ENCODE results near the gene PEX10.
A peak's percentile ranks its signal among the peaks of the same experiment; 100 is the strongest.

PEX10 gene

DNA sequence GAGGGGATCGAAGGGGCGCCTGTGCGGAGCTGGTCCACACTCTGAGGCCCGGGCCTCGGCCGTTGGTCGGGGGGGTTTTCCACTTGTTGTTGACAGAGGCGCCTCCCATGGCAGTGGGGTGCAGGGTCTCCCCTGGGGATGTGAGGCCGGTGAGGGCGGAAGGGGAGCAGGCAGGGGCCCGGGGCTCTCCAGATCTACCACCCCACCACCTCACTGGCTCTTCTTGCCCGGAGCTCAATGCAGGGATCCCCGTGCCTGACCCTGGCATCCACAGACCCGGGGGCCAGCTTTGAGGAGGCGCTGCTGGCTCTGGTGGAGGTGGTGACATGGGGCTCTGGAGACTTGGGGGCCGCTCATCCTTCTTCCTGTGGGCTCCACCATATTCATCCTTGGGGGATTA, 7.1 kb upstream of the PEX10 start:
- Mint-ChIP-seq H3K27ac (no peak overlapping the region), H3K27me3 (no peaks in the 10 kb centered on the region), H3K9me3 (ENCODE audit: low read depth) (no peaks in the 10 kb centered on the region), H3K4me3 (no peak overlapping the region), H3K36me3 (peaks cover 2% of the 10 kb centered on the region), H3K4me1 (ENCODE audit: low read depth) (peaks cover 21% of the 10 kb centered on the region)

DNA sequence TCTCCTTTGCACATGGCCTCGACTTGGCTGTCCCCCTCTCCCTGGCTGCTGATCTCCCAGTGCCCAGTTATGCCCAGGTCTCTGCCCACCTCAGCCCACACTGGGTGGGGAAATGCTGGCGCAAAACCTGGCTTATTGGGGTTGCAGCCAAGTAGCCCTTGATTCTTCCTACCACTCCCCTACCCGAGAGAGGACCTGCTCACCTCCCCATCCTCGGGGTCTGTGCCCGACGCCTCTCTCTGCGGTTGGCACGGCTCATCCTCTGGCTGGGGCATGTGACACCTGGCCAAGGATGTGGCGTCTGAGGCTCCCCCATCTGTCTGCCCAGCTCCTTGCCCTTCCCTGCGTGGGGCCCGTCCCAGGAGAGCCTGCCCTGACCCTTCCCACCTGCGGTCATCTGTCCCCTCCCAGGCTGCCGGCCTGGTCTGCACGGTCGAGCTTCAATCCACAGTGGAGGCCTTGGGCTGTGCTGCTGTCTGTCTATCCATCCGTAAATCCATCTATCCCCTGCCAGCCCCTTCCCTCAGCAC, 6.5 kb upstream of the PEX10 start:
- Mint-ChIP-seq H3K9me3 (ENCODE audit: low read depth) (no peaks in the 10 kb centered on the region), H3K4me1 (ENCODE audit: low read depth) (peaks cover 26% of the 10 kb centered on the region), H3K27me3 (no peaks in the 10 kb centered on the region), H3K4me3 (no peak overlapping the region), H3K27ac (no peak overlapping the region), H3K36me3 (peaks cover 2% of the 10 kb centered on the region)

DNA sequence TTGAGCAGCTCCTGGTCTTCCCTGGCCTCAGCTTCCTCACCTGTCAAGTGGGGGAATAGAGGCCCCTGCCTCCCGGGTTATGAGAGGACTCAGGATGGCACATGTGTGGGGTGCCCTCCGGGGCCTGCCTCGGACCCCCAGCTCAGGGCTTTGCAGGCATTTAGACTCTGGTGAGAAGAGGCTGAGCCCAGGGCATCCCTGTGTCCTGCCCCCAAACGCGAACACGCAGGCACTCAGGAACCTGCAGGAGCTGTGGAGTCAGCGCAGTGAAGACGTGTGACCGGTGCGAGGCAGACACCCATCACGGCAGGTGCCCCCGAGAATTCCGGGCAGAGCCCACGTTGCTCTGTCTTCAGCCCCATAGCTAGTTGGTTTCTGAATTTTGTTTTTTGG, 5.5 kb upstream of the PEX10 start:
- peaks cover under 1% of the 10 kb centered on the region for H3K36me3 Mint-ChIP-seq
- H3K4me1 Mint-ChIP-seq (ENCODE audit: low read depth) = peaks cover 27% of the 10 kb centered on the region
- H3K27me3 Mint-ChIP-seq = no peaks in the 10 kb centered on the region
- no peaks in the 10 kb centered on the region for H3K9me3 Mint-ChIP-seq (ENCODE audit: low read depth)
- H3K27ac Mint-ChIP-seq = no peak overlapping the region
- H3K4me3 Mint-ChIP-seq = no peak overlapping the region

DNA sequence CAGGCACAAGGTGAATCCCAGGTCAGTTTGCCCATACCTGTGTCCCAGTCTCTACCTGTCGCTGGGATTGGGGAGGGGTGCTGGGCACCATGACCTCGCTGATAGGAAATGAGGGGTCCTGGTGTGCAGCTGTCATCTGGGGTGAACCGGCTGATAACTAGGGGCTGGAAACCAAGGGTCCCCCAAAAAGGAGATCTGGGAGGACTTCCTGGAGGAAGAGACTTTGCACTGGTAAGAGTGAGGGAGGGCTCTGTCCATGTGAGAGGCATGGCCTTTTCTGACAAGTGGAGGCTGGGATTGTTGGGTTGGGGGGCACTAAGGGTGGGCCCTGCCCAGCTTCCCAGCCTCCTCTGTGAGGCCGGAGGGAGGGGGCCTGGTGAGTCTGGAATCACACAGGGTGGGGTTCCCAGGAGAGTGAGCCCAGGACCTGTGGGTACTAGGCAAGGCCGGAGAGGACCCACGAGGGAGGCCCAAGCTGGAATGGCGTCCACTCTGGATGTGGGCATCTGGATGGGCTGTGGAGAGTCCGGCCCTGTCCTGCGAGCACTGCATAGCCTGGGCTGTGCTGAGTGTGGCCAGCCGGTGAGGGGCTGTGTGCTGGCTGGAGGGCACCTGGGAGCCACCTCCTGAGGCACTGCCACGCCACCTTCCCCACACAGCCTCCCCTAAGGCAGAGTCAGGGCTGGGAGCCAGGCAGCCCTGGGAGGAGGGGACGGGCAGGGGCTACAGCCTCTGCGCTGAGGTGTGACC, 4.9 kb upstream of the PEX10 start:
- Mint-ChIP-seq H3K36me3 (no peaks in the 10 kb centered on the region), H3K27me3 (no peaks in the 10 kb centered on the region), H3K27ac (no peak overlapping the region), H3K4me3 (peak overlapping the region; percentile 56), H3K4me1 (ENCODE audit: low read depth) (peaks cover 27% of the 10 kb centered on the region), H3K9me3 (ENCODE audit: low read depth) (no peaks in the 10 kb centered on the region)

GRCh38 chr1:2416403-2416802, 4.0 kb upstream of the PEX10 start:
- Mint-ChIP-seq H3K4me1 (ENCODE audit: low read depth) (peaks cover 27% of the 10 kb centered on the region), H3K27me3 (no peaks in the 10 kb centered on the region), H3K27ac (peak overlapping the region; percentile 73), H3K4me3 (peak overlapping the region; percentile 56), H3K9me3 (ENCODE audit: low read depth) (no peaks in the 10 kb centered on the region), H3K36me3 (no peaks in the 10 kb centered on the region)

DNA sequence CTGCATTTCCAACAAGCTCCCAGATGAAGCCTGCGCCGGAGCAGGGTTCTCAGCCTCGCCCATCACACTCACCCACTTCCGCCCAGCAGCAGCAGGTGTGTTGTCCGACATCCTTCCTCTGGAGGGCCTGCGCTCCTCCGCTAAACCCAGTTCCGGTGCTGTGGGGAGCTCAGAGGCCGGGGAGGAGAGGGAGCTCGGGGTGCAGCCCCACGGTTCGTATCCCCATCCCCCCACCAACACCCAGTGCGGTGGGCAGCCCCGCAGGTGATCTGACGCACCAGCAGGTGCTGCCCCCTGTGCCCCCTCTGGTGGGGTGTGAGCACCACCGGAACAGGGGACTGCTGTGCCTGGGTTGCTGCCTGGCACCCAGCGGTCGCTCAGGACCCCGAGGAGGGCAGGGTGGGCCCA, 3.4 kb upstream of the PEX10 start:
- Mint-ChIP-seq H3K9me3 (ENCODE audit: low read depth) (no peaks in the 10 kb centered on the region), H3K36me3 (no peaks in the 10 kb centered on the region), H3K27ac (peak overlapping the region; percentile 6), H3K27me3 (no peaks in the 10 kb centered on the region), H3K4me3 (peak overlapping the region; percentile 72), H3K4me1 (ENCODE audit: low read depth) (peaks cover 27% of the 10 kb centered on the region)

GRCh38 chr1:2415337-2415736, 3.0 kb upstream of the PEX10 start:
- Mint-ChIP-seq H3K27me3 (no peaks in the 10 kb centered on the region), H3K36me3 (no peaks in the 10 kb centered on the region), H3K4me3 (peak overlapping the region; percentile 72), H3K4me1 (ENCODE audit: low read depth) (peaks cover 30% of the 10 kb centered on the region), H3K27ac (peak overlapping the region; percentile 6), H3K9me3 (ENCODE audit: low read depth) (no peaks in the 10 kb centered on the region)

DNA sequence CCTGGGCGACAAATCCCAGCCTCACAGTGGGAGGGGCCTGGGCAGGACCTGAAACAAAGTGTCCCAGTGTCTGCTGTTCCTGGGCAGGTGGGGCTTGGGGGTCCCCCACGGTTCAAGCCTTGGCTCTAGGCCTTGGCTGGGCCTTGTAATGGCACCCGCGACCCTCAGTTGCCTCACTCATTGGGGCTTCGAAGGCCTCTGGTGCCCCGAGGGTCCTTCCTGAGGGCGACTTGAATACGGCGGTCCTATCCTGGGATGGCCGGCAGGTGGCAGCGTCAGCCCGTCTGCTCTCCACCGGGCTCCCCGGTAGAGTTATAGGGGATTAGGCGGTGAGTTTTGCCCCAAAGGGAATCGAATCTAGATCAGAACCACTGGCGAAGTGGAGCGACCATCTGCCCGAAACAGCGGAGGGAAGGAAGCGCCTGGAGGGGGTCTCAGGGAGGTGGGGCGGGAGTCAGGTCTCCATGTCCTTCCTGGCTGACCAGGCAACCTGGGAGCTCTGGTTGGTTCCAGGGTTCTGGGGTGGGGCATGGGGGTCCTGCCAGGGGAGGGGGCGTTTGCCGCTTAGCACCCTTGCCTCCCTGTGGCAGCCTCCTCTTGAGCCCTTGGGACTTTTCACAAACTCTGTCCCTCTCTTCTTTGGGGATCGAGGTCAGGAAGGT, 2.1 kb upstream of the PEX10 start:
- Mint-ChIP-seq H3K36me3 (no peaks in the 10 kb centered on the region), H3K27ac (peak overlapping the region; percentile 88), H3K9me3 (ENCODE audit: low read depth) (no peaks in the 10 kb centered on the region), H3K4me3 (peak overlapping the region; percentile 89), H3K27me3 (no peaks in the 10 kb centered on the region), H3K4me1 (ENCODE audit: low read depth) (peaks cover 31% of the 10 kb centered on the region)

DNA sequence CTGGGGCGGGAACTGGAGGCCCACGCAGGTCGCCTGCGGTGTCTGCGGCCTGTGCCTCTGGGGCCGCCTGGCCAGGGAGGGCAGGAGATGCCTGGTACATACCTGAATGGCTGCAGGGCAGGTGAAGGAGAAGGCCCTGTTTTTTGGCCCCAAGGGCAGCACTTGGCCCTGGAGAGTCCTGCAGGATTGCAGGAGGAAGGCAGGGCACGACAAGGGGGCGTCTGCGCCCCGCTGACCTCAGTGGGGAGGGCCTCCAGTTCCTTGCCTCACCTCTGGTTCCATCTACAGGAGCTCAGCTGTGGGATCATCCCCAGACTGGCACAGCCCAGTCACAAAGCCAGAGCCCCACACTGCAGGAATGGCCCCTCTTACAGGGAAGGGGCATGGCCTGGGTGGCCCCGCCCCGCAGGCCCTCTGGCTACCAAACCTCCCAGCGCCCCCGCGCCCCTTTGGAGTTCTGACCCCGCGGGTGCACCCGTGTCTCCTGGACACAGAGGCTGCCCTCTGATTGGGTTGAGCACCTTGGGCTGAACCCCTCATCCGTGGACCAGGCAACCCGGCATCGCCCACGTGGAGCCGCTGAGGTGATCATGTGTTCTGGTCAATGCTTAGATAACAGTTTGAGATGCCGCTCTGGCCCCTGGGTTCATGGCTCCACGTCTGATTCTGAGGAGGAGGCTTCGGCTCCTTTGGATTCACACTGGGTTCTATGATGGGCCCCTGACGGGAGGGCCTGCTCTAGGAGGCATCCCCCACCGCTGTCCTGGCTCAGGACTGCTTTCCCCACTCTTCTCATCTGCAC, 1.3 kb upstream of the PEX10 start:
- Mint-ChIP-seq H3K36me3 (no peaks in the 10 kb centered on the region), H3K27me3 (no peaks in the 10 kb centered on the region), H3K27ac (peak overlapping the region; percentile 88), H3K4me1 (ENCODE audit: low read depth) (peaks cover 31% of the 10 kb centered on the region), H3K4me3 (peak overlapping the region; percentile 89), H3K9me3 (ENCODE audit: low read depth) (no peaks in the 10 kb centered on the region)

DNA sequence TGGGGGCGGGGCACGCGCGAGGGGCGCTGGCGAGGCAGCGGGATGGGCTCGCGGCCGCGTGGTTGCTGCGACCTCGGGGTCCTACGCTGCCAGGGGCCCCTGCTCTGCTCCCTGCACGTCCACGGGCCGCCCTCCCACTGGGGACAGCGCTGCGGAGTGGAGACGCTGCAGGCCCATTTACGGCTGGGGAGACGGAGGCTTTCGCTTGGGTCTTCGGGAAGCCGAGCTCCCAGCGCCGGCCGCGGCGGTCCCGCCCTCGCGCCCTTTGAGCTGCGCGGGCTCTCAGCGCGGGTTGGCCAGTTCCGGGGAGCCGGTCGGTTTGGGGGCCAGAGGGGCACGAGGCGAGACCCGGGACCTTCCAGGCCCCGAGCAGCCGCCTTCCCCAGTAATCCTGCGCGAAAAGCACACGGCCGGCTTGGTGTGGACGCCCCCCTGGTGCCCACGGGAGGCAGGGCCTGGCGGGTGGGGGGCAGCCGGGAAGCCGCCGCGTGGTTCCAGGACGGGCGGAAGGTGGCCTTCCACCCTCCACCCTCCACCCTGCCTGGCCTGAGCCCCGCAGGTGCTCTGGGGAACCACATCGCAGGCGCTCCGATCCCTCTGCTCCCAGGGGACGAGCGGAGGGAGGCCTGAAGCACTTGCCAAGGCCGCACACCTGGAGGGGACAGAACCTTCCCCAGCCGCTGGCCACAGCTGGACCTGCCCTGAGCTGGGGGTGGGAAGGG, 570 bp upstream of the PEX10 start:
- Mint-ChIP-seq H3K27ac (no peak overlapping the region), H3K4me1 (ENCODE audit: low read depth) (peaks cover 31% of the 10 kb centered on the region), H3K4me3 (peak overlapping the region; percentile 89), H3K27me3 (no peaks in the 10 kb centered on the region), H3K36me3 (no peaks in the 10 kb centered on the region), H3K9me3 (ENCODE audit: low read depth) (no peaks in the 10 kb centered on the region)

- Mint-ChIP-seq H3K4me1 (ENCODE audit: low read depth) (peaks cover 27% of the 10 kb centered on the region), H3K4me3 (peak overlapping the region; percentile 90), H3K9me3 (ENCODE audit: low read depth) (no peaks in the 10 kb centered on the region), H3K27ac (peak overlapping the region; percentile 87), H3K27me3 (no peaks in the 10 kb centered on the region), H3K36me3 (no peaks in the 10 kb centered on the region)
These were observed 466 bp downstream of the PEX10 start for GRCh38 chr1:2411801-2412394.

DNA sequence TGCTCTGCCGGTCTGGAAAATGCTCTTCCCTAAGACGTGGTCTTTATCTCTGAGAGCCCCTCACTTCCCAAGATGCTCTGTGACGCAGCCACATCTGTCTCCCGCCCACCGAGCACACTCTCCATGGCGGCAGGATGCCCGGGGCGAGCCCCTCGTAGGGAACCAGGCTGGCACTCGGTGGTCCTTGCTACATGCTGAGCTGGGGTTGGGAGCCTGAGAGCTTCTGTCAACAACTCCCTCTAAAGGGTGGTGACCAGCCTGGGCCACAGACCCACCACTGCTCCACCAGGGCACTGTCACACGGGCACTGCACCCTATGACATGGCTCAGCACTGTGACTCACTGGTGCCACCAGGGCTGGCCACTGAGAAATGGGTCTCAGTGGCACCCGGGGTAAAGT, 2.6 kb downstream of the PEX10 start:
- Mint-ChIP-seq H3K36me3 (no peaks in the 10 kb centered on the region), H3K9me3 (ENCODE audit: low read depth) (no peaks in the 10 kb centered on the region), H3K27ac (no peak overlapping the region), H3K4me3 (no peak overlapping the region), H3K27me3 (no peaks in the 10 kb centered on the region), H3K4me1 (ENCODE audit: low read depth) (peaks cover 14% of the 10 kb centered on the region)

DNA sequence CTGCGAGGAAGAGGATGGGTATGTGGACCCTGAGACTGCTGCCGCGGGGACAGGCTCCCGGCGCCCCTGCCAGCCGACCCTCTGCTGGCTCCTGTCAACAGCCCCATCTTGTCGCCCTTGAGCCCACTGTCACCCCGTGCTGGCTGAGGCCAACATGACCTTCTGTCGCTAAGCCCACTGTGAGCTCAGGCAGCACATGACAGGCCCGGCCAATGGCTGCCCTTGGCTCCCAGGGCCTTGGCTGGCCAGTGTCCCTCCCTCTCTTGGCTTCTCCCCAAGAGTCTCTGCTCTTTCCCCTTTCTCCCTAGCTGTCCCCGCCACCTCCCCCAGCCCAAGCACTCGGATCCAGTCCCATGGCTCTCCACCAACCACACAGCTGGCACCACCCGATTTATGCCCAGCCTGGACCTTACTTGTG, 3.5 kb downstream of the PEX10 start:
- H3K27ac Mint-ChIP-seq = no peak overlapping the region
- no peaks in the 10 kb centered on the region for H3K9me3 Mint-ChIP-seq (ENCODE audit: low read depth)
- H3K4me1 Mint-ChIP-seq (ENCODE audit: low read depth) = peaks cover 5% of the 10 kb centered on the region
- no peak overlapping the region for H3K4me3 Mint-ChIP-seq
- no peaks in the 10 kb centered on the region for H3K36me3 Mint-ChIP-seq
- no peaks in the 10 kb centered on the region for H3K27me3 Mint-ChIP-seq

DNA sequence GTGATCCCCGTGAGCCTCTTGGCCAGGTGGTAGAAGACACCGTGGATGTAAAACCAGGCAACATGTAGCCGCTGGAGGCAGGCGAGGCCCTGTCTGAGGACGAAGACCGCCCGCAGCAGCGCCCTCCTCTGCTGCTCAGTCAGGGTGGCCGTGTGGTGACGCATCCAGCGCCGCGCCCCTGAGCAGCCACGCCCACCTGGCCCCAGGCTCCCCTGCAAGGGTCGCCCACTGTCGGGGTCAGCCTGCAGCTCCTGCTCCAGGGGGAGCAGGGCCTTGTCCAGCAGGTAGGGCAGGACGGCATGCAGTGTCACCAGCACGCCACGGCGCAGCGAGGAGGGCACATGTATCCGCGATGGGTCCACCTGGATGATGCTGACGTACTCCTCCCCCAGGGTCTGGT, 3.9 kb downstream of the PEX10 start:
- Mint-ChIP-seq H3K4me1 (ENCODE audit: low read depth) (peaks cover 4% of the 10 kb centered on the region), H3K36me3 (no peaks in the 10 kb centered on the region), H3K27ac (no peak overlapping the region), H3K9me3 (ENCODE audit: low read depth) (no peaks in the 10 kb centered on the region), H3K4me3 (no peak overlapping the region), H3K27me3 (no peaks in the 10 kb centered on the region)
